GM19324 (cell line): Measurements from ENCODE around the gene BMP7.

Experiments used
- ATAC-seq: cut with Tn5 transposase; IDR thresholded peaks from one replicate; pipeline ENCODE4 v1.9.1; 2021; ENCODE audit warnings: mild to moderate bottlenecking, moderate library complexity; ENCODE audit not compliant: unreplicated experiment, low FRiP score

Gene BMP7

GRCh38 chr20:57137676-57138075, 128.8 kb downstream of the BMP7 start:
- ATAC-seq = no peak

GRCh38 chr20:57136734-57137133, 129.7 kb downstream of the BMP7 start:
- ATAC-seq = no peak

- no peak for ATAC-seq
These were observed 130.6 kb downstream of the BMP7 start for GRCh38 chr20:57135875-57136274.

GRCh38 chr20:57134804-57135203, 131.6 kb downstream of the BMP7 start:
- no peak for ATAC-seq

GRCh38 chr20:57133926-57134650, 132.4 kb downstream of the BMP7 start:
- no peak for ATAC-seq

GRCh38 chr20:57131601-57132391, 134.6 kb downstream of the BMP7 start:
- ATAC-seq = no peak

GRCh38 chr20:57131077-57131476, 135.4 kb downstream of the BMP7 start:
- ATAC-seq = no peak

- no peak for ATAC-seq
These were observed 136.2 kb downstream of the BMP7 start for GRCh38 chr20:57130160-57130772.

- ATAC-seq = no peak
These were observed 137.1 kb downstream of the BMP7 start for GRCh38 chr20:57129303-57129702.

- no peak for ATAC-seq
These were observed 138.2 kb downstream of the BMP7 start for GRCh38 chr20:57128044-57128757.

GRCh38 chr20:57126481-57127092, 139.9 kb downstream of the BMP7 start:
- ATAC-seq = no peak

- ATAC-seq = no peak
These were observed 141.5 kb downstream of the BMP7 start for GRCh38 chr20:57124800-57125517.

- no peak for ATAC-seq
These were observed 142.1 kb downstream of the BMP7 start for GRCh38 chr20:57124366-57124765.

- no peak for ATAC-seq
These were observed 142.9 kb downstream of the BMP7 start for GRCh38 chr20:57123504-57123903.

- no peak for ATAC-seq
These were observed 143.6 kb downstream of the BMP7 start for GRCh38 chr20:57122536-57123489.

GRCh38 chr20:57118964-57119363, 147.5 kb downstream of the BMP7 start:
- ATAC-seq = no peak
